GM18868 (cell line): ENCODE measurements around the gene ADAM21.
"Not testable (repeated sequence)": the region's sequence is repeated elsewhere in the genome, so short reads cannot be mapped to it uniquely, and the experiment has no call there.

Source experiments
- ATAC-seq: cut with Tn5 transposase; IDR thresholded peaks from one replicate; pipeline ENCODE4 v1.9.1; 2021; ENCODE audit warnings: mild to moderate bottlenecking, moderate library complexity; ENCODE audit not compliant: unreplicated experiment

ADAM21 gene

GRCh38 chr14:70475459-70475858, 23.5 kb downstream of the ADAM21 start:
- not testable (repeated sequence) for ATAC-seq

- not testable (repeated sequence) for ATAC-seq
These were observed 25.6 kb downstream of the ADAM21 start for GRCh38 chr14:70477356-70478105.

DNA sequence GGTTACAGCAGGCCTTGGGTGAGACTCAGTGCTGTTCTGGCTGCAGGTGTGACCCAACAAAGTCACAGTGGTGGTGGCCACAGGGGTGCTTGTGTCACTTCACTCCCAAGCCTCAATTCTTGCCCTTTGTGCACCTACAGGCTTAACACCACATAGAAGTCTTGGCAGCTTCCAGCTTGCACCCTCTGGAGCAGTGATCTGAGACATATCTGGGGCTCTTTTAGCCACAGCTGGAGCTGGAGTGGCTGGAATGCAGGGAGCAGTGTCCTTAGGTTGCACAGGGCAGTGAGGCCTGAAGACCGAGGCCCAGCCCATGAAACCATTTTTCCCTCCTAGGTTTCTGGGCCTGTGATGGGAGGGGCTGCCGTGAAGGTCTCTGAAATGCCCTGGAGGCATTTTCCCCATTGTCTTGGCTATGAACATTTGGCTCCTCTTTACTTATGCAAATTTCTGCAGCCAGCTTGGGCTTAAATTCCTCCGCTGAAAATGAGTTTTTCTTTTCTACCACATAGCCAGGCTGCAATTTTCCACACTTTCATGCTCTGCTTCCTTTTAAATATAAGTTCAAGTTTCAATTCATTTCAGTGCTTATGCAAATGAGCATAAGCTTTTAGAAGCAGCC, 37.7 kb downstream of the ADAM21 start:
- ATAC-seq = no peak

GRCh38 chr14:70498191-70498590, 46.2 kb downstream of the ADAM21 start:
- ATAC-seq = no peak
